Right ventricle myocardium inferior (tissue), 1 donor: ENCODE data around the gene MPV17. TPM values are rescaled to one million over a fixed set of nuclear protein-coding genes. Genes with fewer than 3 reads are reported as not detected.
A peak's percentile ranks its signal among the peaks of the same experiment; 100 is the strongest.
"Not testable (repeated sequence)": the region's sequence is repeated elsewhere in the genome, so short reads cannot be mapped to it uniquely, and the experiment has no call there.

Source experiments
- ATAC-seq: fragments of 200-7000 bp; cut with Tn5 transposase; one replicate; pipeline ENCODE4 v1.9.1; 2020; ENCODE audit warnings: mild to moderate bottlenecking, moderate library complexity
- DNase-seq: peaks from one replicate; pipeline ENCODE4 v3.0.0; 2021; ENCODE audit errors: missing footprints
- intact Hi-C: fragments of 100-400 bp; cut with DNase I; formaldehyde crosslinking; loops from one replicate; pipeline ENCODE4 v1.11.0; 2022
- long read RNA-seq: library from polyadenylated mRNA; unstranded; transcript quantifications from one replicate; pipeline ENCODE4 v2.0.0, GENCODE V29; 2021
- total RNA-seq: library from RNA; stranded (reverse); fragmentation: NEBNext Ultra II Directional; extraction: Animal tissue kit (Norgen Biotek cat#: 25700); gene quantifications from one replicate; pipeline ENCODE4 v1.2.1, GENCODE V29; 2021
- donor health status: DM: no; HTN: yes; CAD: no; lungs with severe emphysema.

The MPV17 gene, protein sequence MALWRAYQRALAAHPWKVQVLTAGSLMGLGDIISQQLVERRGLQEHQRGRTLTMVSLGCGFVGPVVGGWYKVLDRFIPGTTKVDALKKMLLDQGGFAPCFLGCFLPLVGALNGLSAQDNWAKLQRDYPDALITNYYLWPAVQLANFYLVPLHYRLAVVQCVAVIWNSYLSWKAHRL
- 48.0 TPM for total RNA-seq
- long read RNA-seq, transcript MPV17-203 (8 exons, 1,005 nt): major isoform, 13 of 18 reads
- long read RNA-seq, partial matches to known transcripts: 2 of 18 reads
- long read RNA-seq, other reads (novel, unspliced or antisense): 2 of 18 reads

DNA sequence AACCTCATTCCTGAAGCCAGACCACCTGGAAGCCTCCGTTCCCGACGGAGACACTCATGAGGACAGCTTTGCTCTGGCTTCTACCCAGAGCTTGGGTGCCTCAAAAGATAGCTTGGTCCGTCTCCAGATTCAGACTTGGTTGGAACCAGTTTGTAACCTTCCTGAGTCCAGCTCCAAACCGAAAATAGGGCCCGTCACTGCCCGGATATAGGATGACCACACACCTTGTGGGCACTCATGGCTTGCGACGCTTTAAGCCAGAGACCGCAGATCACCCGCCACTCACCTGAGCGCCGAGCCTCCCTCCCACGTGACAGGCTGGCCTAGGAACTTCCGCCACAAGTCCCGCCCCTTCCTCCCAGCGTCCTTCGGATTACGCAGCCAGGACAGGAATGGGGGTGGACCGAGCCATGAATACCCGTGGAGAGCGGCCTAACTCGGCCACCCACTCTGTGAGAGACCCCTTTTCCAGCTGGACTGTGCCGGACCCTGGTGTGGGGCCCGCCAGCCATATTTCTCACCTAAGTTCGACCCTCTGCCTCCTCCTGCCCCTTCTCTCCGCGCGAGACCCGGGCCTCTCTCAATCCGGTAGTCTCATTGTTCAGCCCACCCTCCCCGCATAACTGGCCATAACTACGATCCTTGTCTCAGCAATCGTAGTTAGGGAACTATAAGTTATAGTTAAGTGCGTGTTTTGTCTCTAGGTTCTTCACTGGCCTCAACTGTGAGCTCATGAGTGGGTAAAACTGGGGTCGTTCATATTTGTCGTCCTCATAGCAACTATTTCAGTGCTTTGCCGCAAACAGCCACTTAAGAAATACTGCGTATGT, at the start of gene MPV17:
Gene MPV17 (minus strand): TSS at position 332 of the 830 bp plus-strand sequence. CDS start 580 bp downstream, outside the sequence.
- intact Hi-C loops: loop anchor here (1.0 to 2.0 kb wide), 2 partner anchors 41 to 48 kb away; partner anchors contain the start of genes EIF2B4, SNX17 and TRIM54
- DNase-seq (peak; percentile 95), ATAC-seq (peak; percentile 96)

DNA sequence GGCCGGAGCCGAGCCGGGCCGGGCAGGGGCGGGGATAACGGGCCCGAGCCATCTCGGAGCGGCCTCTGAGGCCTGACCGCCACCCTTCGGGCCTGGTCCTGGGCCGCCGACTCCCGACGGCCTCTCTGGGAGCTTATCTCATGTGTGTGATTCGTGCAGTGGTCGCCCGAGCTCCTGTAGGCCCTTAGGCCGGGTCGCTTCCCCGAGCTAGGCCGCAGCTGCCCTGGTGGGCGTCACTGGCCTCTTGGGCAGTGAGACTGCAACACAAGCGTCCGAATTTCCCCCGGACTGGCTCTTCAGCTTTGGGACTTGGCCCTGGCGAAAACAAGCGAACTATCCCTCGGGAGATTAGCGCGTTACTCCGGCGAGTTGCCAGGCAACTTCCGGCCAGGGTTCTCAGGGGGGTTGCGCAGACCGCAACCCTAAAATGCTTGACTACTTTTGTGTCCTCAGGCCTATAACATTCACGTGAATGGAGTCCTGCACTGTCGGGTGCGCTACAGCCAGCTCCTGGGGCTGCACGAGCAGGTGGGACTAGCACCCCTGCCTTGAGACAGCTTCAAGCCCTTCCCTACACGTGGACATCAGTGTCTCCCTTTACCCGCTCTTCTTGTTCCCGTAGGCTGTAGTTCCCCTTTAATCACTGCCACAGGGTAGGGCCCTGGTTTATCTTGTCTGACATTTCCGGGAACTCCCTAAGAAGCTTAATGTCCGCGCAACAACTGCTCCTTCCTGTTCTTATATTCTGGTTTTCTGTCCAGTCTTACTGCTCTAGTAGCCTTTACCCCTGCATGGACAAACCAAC, 48.1 kb upstream of the MPV17 start:
- ATAC-seq (peak; percentile 25), DNase-seq (no peak)
- intact Hi-C loops: loop anchor here (2.0 to 5.0 kb wide), 5 partner anchors 14 to 159 kb away; partner anchors contain the start of genes ATRAID, GTF3C2, MPV17 and NRBP1

DNA sequence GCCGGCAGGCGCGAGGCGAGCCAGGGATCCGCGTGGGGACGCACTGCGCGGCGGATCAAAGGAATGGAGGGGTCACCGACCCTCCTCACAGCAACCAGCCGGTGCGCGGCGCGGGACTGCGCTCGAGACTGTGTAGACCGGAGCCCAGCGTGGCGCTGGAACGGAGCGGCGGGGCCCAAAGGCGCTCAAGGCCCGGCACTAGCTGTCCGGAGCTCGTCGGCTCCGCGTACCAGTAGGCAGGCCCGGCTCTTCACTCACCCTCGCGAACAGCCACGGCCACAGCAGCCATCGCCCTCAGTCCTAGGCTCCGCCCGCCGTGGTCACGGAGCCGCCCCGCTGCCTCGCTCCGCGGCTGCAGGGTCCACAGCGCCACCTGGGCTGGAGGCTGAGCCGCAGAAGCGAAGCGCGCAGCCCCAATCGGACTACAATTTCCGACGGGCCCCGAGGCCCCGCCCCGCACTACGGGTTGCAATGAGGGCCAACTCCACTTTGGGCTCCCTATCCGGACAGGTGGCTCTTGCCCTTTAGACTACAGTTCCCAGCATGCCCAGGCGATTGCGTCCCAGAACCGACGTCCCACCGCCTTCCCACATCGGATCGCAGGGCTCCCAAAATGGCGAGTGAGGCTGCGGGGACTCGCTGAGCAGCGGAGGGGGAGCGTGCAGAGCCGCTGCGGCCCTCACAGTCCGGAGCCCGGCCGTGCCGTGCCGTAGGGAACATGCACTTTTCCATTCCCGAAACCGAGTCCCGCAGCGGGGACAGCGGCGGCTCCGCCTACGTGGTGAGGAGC, 47.3 kb upstream of the MPV17 start, which contains the start of the genes EIF2B4 and SNX17:
Gene EIF2B4 (minus strand): TSS at position 313 of the 790 bp plus-strand sequence. CDS start 24 bp downstream, at position 289.
Gene SNX17 (plus strand): TSS at position 591 of the 790 bp plus-strand sequence. CDS start 128 bp downstream, at position 719.
- intact Hi-C loops: loop anchor here (2.0 to 5.0 kb wide), 5 partner anchors 13 to 158 kb away; partner anchors contain the start of genes ATRAID, GTF3C2, MPV17 and NRBP1
- peak; percentile 97 for ATAC-seq

DNA sequence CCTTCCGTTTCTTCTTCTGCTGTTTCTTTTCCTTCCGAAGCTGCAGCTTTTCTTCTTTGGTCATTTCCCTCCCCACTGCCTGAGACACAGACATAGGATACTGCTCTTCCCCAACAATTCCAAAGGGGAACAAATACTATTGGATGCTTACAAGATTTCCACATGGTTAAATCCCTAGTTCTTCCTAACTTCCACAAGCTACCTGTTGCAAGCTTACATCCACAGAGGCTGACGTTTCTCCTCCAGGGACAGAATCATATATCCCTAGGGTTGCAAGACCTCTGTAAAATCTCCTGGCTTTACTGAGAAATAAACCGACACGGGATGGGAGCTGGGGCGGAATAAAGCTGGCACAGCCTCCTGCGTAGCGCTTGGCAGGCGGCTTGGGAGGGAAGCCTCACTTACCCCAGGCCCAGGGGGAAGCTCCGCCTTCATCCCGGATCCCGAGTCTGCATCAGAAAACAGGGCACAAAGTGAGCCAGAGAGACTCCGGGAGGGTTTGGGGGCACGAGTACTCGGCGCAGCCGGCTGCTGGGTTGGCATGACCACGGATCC, 46.7 kb upstream of the MPV17 start:
- DNase-seq: no peak
- ATAC-seq: peak; percentile 38
- intact Hi-C loops: loop anchor here (2.0 to 5.0 kb wide), 5 partner anchors 13 to 157 kb away; partner anchors contain the start of genes ATRAID, GTF3C2, MPV17 and NRBP1

More for the DNA sequence above, 47.3 kb upstream of the MPV17 start, which contains the start of the genes EIF2B4 and SNX17:
- peak; percentile 99 for DNase-seq

DNA sequence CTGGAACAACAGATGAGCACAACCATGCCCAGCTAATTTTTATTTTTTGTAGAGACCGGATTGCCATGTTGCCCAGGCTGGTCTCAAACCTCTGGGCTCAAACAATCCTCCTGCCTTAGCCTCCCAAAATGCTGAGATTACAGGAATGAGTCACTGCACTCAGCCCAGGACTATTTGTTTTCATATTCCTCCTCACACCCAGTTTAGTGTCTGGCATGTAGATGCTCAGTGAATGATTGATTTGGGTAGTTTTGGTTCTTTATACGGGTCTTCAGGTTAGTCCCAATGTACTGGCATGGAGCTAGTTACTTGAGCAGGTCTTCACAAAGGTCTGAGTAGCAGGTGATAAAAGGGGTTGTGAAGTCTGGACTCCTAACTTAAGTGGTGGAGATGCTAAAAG, 41.0 kb upstream of the MPV17 start:
- intact Hi-C loops: no loop called here
- no peak for ATAC-seq
- no peak for DNase-seq

DNA sequence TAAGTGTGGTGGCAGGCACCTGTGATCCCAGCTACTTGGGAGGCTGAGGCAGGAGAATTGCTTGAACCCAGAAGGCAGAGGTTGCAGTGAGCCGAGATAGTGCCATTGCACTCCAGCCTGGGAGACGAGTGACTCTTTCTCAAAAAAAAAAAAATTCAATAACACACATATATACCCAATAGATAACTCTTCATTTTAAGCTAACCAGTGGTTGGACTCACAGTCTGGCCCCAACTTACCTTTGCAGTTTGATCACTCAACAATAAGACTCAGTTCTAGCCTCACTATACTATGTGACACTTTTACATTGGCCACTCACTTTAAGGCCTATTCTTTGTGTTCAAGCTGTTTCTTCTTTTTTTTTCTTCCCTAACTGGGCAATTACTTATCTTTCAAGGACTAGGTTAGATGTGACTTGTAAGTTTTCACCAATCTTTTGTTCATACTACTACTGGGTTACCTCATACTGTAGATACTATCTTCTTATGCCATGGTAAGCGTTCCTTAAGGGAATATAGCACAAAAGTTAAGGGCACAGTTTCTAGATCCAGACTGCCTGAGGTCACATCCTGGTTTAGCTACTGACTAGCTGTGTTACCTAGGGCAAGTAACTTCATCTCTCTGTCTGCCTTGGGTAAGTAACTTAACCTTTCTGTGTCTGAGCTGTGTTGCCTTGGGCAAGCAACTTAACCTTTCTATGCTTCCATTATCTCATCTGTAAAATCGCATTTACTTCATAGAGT, 40.0 kb upstream of the MPV17 start:
- intact Hi-C loops: no loop called here
- ATAC-seq: no peak

DNA sequence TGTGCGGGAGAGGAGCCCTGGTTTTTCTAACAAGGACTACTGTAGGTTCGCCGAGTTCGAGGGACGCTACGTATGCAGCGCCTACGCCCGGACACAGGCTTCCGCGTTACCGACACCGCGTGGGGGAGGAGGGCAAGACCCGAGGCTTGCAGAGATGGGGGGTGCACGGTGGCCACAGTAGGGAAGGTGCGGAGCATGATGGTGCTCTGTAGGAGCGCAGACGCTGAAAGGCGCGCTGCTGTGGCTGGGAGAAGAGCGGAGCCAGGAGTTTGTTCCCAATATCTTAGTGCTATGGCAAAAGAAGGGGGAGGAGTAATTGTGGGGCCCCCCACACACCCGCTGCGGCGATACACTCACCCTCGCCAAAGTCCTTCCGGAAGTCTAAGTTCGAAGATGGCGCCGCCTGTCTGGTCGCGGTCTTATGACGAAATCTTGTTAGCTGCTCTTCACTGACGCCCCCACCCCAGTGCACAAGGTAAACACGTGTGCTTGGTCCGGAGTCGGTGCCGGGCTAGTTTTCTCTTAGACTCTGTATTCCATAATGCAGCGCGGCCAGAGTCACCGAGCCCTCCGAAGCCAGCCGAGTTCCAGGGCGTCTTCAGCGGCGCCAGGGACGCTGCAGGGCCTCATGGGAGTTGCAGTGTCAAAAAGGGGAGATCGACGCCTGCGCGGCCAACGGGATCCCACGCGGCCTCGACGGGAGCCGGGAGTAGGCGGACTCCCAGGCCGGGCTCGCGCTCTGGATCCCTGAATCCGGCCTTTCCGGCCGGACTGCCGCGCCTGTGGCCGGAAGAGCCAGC, 33.7 kb upstream of the MPV17 start, which contains the start of gene GTF3C2:
Gene GTF3C2 (minus strand): TSS at position 383 of the 800 bp plus-strand sequence. CDS start 13,210 bp downstream, outside the sequence.
- ATAC-seq (peak; percentile 97), DNase-seq (peak; percentile 97)
- intact Hi-C loops: loop anchor here (2.0 kb wide), 1 partner anchor 14 kb away; the partner anchor contains the start of genes EIF2B4 and SNX17

More for the DNA sequence above, 40.0 kb upstream of the MPV17 start:
- no peak for DNase-seq

DNA sequence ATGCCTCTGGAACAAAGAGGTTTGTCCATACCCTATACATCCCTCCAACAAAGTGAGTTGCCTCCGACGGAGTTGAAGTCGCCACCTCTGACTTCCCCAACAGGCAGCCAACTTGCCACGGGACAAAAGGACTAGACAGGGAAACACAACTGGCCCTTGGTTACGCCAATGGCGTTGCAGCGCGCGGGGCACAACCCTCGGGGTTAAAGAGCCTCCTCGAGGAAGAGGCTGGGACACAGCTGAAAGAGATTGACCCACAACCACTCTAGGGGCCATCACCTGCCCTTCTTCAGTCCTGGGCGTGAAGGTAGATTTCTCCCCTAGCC, 33.1 kb upstream of the MPV17 start:
- no peak for DNase-seq
- peak; percentile 6 for ATAC-seq
- intact Hi-C loops: loop anchor here (2.0 kb wide), 1 partner anchor 15 kb away; the partner anchor contains the start of genes EIF2B4 and SNX17

DNA sequence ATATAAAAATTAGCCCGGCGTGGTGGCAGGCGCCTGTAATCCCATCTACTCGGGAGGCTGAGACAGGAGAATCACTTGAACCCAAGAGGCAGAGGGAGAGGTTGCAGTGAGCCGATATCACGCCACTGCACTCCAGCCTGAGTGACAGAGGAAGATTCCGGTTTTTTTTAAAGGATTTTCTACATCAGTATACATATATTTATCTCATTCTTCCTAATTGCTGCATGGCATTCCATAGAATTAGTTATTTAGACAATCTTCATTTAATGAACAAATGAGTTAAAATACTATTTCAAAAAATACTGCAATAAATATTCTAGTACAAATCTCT, 31.7 kb upstream of the MPV17 start:
- intact Hi-C loops: loop anchor here (2.0 kb wide), 1 partner anchor 54 kb away; the partner anchor contains the start of gene PPM1G
- no peak for DNase-seq
- no peak for ATAC-seq

DNA sequence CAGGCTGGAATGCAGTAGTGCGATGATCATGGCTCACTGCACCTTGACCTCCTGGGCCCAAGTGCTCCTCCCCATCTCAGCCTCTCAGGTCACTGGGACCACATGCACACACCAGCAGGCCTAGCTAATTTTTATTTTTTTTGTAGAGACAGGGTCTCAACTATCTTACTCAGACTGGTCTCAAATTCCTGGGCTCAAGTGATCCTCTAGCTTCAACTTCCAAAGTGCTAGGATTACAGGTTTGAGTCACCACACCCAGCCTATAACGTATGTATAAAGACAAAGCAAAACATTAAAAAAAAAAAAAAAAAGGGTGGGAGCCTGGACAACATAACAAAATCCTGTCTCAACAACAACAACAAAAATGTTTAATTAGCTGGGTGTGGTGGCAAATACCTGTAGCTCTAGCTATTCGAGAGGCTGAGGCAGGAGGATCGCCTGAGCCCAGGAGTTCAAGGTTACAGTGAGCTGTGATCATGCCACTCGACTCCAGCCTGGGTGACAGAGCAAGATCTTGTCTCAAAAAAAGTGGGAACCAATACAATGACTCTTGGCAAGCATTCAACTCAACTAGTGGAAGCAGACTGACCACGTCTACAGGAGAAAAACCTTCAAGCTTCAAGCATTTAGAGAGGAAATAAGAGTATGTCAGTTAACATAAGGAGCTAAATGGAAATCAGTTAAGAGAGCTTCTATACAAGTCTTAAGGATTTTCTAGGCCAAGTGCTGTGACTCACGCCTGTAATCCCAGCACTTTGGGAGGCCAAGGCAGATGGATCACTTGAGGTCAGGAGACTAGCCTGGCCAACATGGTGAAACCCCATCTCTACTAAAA, 31.1 kb upstream of the MPV17 start:
- ATAC-seq (no peak), DNase-seq (no peak)
- intact Hi-C loops: loop anchor here (2.0 kb wide), 1 partner anchor 55 kb away; the partner anchor contains the start of gene PPM1G

DNA sequence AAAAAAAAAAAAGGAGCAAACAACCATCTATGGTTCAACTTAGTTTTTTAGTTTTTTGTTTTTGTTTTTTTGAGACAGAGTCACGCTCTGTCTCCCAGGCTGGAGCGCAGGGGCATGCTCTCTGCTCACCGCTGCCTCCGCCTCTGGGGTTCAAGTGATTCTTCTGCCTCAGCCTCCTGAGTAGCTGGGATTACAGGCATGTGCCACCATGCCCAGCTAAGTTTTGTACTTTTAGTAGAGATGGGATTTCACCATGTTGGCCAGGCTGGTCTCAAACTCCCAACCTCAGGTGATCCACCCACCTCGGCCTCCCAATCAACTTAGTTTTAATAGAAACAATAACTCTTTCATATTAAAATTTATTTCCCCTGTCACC, 30.5 kb upstream of the MPV17 start:
- intact Hi-C loops, ATAC-seq, DNase-seq: not testable (repeated sequence)

DNA sequence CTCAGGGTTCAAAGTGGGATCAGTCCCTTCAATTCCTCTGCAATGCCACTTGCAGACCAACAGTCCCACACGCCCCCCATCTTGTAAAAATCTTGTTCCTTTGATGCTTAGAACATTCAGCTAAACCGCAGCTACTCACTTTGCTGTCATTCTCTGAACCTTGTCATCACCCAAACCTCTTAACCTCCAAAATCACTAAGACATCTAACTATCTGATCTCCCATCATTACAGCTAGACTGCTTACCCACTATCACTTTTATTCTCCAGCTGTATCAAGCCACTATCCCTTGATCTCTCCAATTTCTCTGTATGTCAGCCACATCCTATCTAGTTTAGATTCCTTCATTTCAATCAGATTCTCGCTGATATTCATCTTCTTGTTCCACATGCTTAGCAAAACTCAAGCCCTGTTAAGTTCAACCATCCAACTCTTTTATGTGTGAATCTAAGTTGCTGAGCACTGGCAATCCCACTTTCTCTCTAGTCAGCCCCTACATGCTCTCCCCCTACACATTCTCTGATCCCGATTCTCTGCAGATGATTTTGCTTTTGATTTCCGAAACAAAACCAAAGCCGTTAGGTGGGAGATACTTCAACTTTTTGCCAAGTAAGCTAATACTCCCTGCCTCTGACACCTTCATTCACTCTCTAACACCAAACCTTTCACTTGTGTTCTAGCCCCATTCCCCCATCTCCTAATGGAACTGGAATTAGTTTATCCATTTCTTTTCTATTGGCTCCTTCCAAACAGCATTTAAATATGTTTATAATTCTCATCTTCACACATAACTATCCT, 29.1 kb upstream of the MPV17 start:
- no peak for DNase-seq
- no peak for ATAC-seq
- intact Hi-C loops: no loop called here

DNA sequence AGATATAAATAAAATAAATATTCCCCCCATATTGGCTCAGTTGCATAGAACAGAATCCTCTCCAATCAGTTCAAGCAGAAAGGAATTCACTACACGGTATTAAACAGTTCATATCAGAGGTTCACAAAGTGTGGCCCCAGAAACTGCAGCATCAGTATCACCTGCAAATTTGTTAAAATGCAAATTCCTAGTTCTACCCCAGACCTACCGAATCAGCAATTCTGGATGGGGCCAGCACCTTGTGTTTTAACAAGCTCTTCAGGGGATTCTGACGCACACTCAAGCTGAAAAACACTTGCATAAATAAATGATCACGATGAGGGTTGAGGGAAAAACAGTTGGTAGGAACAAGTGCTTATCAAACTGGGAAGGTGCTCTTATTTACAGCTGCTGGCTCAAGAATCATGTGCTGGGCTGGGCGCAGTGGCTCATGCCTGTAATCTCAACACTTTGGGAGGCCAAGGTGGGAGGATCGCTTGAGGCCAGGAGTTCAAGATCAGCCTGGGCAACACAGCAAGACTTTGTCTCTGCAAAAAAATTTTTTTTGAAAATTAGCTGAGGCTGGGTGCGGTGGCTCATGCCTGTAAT, 27.3 kb upstream of the MPV17 start:
- intact Hi-C loops: no loop called here
- ATAC-seq (no peak), DNase-seq (no peak)

DNA sequence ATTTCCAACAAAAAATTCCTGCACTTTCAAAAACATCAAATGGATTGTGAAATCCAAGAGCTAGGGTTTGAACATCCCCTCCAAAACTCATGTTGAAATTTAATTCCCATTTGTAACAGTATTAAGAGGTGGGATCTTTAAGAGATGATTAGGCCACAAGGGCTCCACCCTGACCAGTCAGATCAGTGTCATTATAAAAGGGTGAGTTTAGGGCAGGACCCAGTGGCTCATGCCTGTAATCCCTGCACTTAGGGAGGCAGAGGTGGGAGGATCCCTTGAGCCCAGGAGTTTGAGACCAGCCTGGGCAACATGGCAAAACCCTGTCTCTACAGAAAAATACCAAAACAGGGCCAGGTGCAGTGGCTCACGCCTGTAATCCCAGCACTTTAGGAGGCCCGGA, 24.7 kb upstream of the MPV17 start:
- ATAC-seq (no peak), DNase-seq (no peak)
- intact Hi-C loops: no loop called here
